CD14-positive monocyte (primary cell): ENCODE data around the gene NATD1. TPM values are rescaled to one million over a fixed set of nuclear protein-coding genes. Genes with fewer than 3 reads are reported as not detected.

Source experiments
- DNase-seq, 3 donors: peaks; one replicate each; pipeline ENCODE4 v3.0.0-alpha.2; 2011 to 2022
- H2AFZ ChIP-seq: 2 replicates; pipeline ENCODE4 v1.6.0; 2012; ENCODE audit warnings: mild to moderate bottlenecking, low read depth, low read length, inconsistent platforms; ENCODE audit not compliant: insufficient read depth, poor library complexity, severe bottlenecking
- H3K27ac ChIP-seq, 2 donors: 1 replicate in 1 of 2; 2 replicates in 1 of 2; pipeline ENCODE4 v1.5.1; 2012 to 2013; ENCODE audit warnings: low read length in 2 of 2, control low read depth in 1 of 2, inconsistent platforms in 1 of 2, low read depth in 1 of 2, mild to moderate bottlenecking in 1 of 2
- H3K27me3 ChIP-seq, 2 donors: one replicate each; pipeline versions ENCODE4 v1.6.0 to v1.6.1; 2011 to 2013; ENCODE audit warnings: low read length in 2 of 2; ENCODE audit not compliant: control insufficient read depth in 2 of 2, insufficient read depth in 2 of 2
- H3K36me3 ChIP-seq, 2 donors: replicated peaks in 1 of 2; 1 replicate in 1 of 2; 2 replicates in 1 of 2; pipeline versions ENCODE4 v1.5.1 to v1.6.1; 2012 to 2013; ENCODE audit warnings: low read length in 2 of 2, control low read depth in 1 of 2, inconsistent platforms in 1 of 2, mild to moderate bottlenecking in 1 of 2; ENCODE audit not compliant: insufficient read depth in 2 of 2, control insufficient read depth in 1 of 2
- H3K4me1 ChIP-seq, 2 donors: 1 replicate in 1 of 2; 2 replicates in 1 of 2; pipeline versions ENCODE4 v1.5.1 to v1.6.1; 2012 to 2013; ENCODE audit warnings: low read length in 2 of 2, control low read depth in 1 of 2, inconsistent platforms in 1 of 2, mild to moderate bottlenecking in 1 of 2, moderate library complexity in 1 of 2; ENCODE audit not compliant: insufficient read depth in 2 of 2, control insufficient read depth in 1 of 2
- H3K4me2 ChIP-seq: replicated peaks from 2 replicates; pipeline ENCODE3; 2012; ENCODE audit warnings: low read length, moderate library complexity, mild to moderate bottlenecking; ENCODE audit not compliant: poor library complexity, severe bottlenecking; ENCODE audit errors: extremely low read depth
- H3K4me3 ChIP-seq, 3 experiments: fragments of 200-600 bp in 1 of 3; sonication (generic) in 1 of 3; replicated peaks in 1 of 3; 1 replicate in 2 of 3; 2 replicates in 1 of 3; pipeline ENCODE4 v1.5.1; 2011 to 2013; ENCODE audit warnings: low read length in 3 of 3, mild to moderate bottlenecking in 3 of 3, control low read depth in 2 of 3, low read depth in 2 of 3, inconsistent platforms in 1 of 3, moderate library complexity in 1 of 3
- H3K79me2 ChIP-seq: 2 replicates; pipeline ENCODE4 v1.6.0; 2012; ENCODE audit warnings: mild to moderate bottlenecking, control low read depth, inconsistent platforms, low read length, moderate library complexity; ENCODE audit not compliant: insufficient read depth
- H3K9ac ChIP-seq: 2 replicates; pipeline ENCODE4 v1.6.0; 2017; ENCODE audit warnings: low read length, mild to moderate bottlenecking; ENCODE audit not compliant: insufficient read depth, poor library complexity, severe bottlenecking
- H3K9me3 ChIP-seq, 2 donors: replicated peaks in 1 of 2; 1 replicate in 1 of 2; 2 replicates in 1 of 2; pipeline versions ENCODE4 v1.5.1 to v1.6.1; 2012 to 2013; ENCODE audit warnings: low read length in 2 of 2, control low read depth in 1 of 2; ENCODE audit not compliant: control insufficient read depth in 1 of 2, insufficient read depth in 1 of 2
- H4K20me1 ChIP-seq: 2 replicates; pipeline ENCODE4 v1.6.0; 2012; ENCODE audit warnings: mild to moderate bottlenecking, low read length, control low read depth, moderate library complexity; ENCODE audit not compliant: insufficient read depth
- H3K27ac Mint-ChIP-seq, 7 donors: one replicate each; pipeline ENCODE4 v1.8.0; 2020; ENCODE audit warnings: mild to moderate bottlenecking in 7 of 7, mixed read lengths in 7 of 7, moderate library complexity in 6 of 7, inconsistent platforms in 2 of 7
- H3K27me3 Mint-ChIP-seq, 3 donors: one replicate each; pipeline ENCODE4 v1.8.0; 2021 to 2022; ENCODE audit warnings: low read depth in 3 of 3, mild to moderate bottlenecking in 3 of 3, mixed read lengths in 3 of 3, moderate library complexity in 3 of 3, inconsistent platforms in 1 of 3
- H3K36me3 Mint-ChIP-seq, 2 donors: one replicate each; pipeline ENCODE4 v1.8.0; 2020; ENCODE audit warnings: mixed read lengths in 2 of 2, inconsistent platforms in 1 of 2, mild to moderate bottlenecking in 1 of 2
- H3K4me1 Mint-ChIP-seq: one replicate; pipeline ENCODE4 v1.8.0; 2020; ENCODE audit warnings: mild to moderate bottlenecking, mixed read lengths
- H3K4me3 Mint-ChIP-seq, 2 donors: one replicate each; pipeline ENCODE4 v1.8.0; 2020; ENCODE audit warnings: mild to moderate bottlenecking in 2 of 2, mixed read lengths in 2 of 2, moderate library complexity in 1 of 2
- H3K9me3 Mint-ChIP-seq, 7 donors: one replicate each; pipeline ENCODE4 v1.8.0; 2020 to 2022; ENCODE audit warnings: mixed read lengths in 7 of 7, mild to moderate bottlenecking in 6 of 7, moderate library complexity in 6 of 7, inconsistent platforms in 2 of 7
- CTCF ChIP-seq: fragments of 200-600 bp; IDR thresholded peaks from one replicate; pipeline ENCODE4 v1.8.0; 2022; ENCODE audit warnings: antibody characterized with exemption, mild to moderate bottlenecking
- WGBS: methylation state at CpG from one replicate; pipeline ENCODE4 v1.1.5; 2013; ENCODE audit warnings: missing lambda C conversion rate; ENCODE audit not compliant: insufficient coverage; 5-methylcytosine and 5-hydroxymethylcytosine counted together
- intact Hi-C, 2 donors: fragments of 100-400 bp; cut with micrococcal nuclease; formaldehyde crosslinking; loops; one replicate each; pipeline versions ENCODE4 v1.15.0 to v1.15.1; 2023
- polyA plus RNA-seq, 3 donors: library from polyadenylated mRNA; depleted of rRNA in 1 of 3; unstranded in 2 of 3; stranded (reverse) in 1 of 3; fragments of 300-500 nt in 2 of 3; fragments of >200 nt in 1 of 3; fragmentation: Illumina TruSeq in 2 of 3; gene quantifications; 1 replicate in 2 of 3; 2 replicates in 1 of 3; pipeline ENCODE4 v1.2.3, GENCODE V29; 2012 to 2021

The NATD1 gene
- polyA plus RNA-seq, 3 donors: 3.0 to 13.6 (median 3.8) TPM

- Histone ChIP-seq H3K9ac (no peak overlapping the region), H3K79me2 (peaks cover 100% of the 10 kb centered on the region), H3K27ac (peak overlapping the region in 1 of 2 donors; percentile 48), H3K4me2 (no peak overlapping the region), H3K27me3 (no peaks in the 10 kb centered on the region), H2AFZ (no peak overlapping the region), H3K4me1 (peaks cover 35 to 37% of the 10 kb centered on the region in 2 donors), H4K20me1 (peaks cover 100% of the 10 kb centered on the region), H3K4me3 (no peak overlapping the region), H3K36me3 (peaks cover 29 to 62% of the 10 kb centered on the region in 2 donors), H3K9me3 (no peaks in the 10 kb centered on the region)
- Mint-ChIP-seq H3K9me3 (no peaks in the 10 kb centered on the region), H3K27me3 (no peaks in the 10 kb centered on the region), H3K27ac (peak overlapping the region in 3 of 7 donors; percentile 50 to 60 (median 52)), H3K4me3 (no peak overlapping the region), H3K4me1 (peaks cover 39% of the 10 kb centered on the region), H3K36me3 (peaks cover 19 to 64% of the 10 kb centered on the region in 2 donors)
- no peak for TF ChIP-seq CTCF
- intact Hi-C loops: no loop called here
- WGBS: 88% methylated on average over 6 of the region's 7 CpGs
- no peak for DNase-seq
Observed at GRCh38 chr17:21208352-21208751, 44.9 kb downstream of the NATD1 start.

GRCh38 chr17:21204935-21205334, 48.3 kb downstream of the NATD1 start:
- Histone ChIP-seq H3K4me2 (no peak overlapping the region), H3K9ac (no peak overlapping the region), H3K9me3 (no peaks in the 10 kb centered on the region), H2AFZ (no peak overlapping the region), H3K27me3 (no peaks in the 10 kb centered on the region), H3K4me1 (peaks cover 1 to 3% of the 10 kb centered on the region in 2 donors), H3K4me3 (no peak overlapping the region), H3K36me3 (peaks cover 38 to 86% of the 10 kb centered on the region in 2 donors), H3K79me2 (peaks cover 100% of the 10 kb centered on the region), H3K27ac (peak overlapping the region in 1 of 2 donors; percentile 36), H4K20me1 (peaks cover 100% of the 10 kb centered on the region)
- H3K27ac Mint-ChIP-seq: peak overlapping the region in 5 of 7 donors; percentile 23 to 74 (median 69)
- TF ChIP-seq CTCF: no peak
- H3K27me3 Mint-ChIP-seq: no peaks in the 10 kb centered on the region
- no peak overlapping the region for H3K4me3 Mint-ChIP-seq
- peaks cover 23 to 83% of the 10 kb centered on the region in 2 donors for H3K36me3 Mint-ChIP-seq
- DNase-seq: no peak
- WGBS: 98% methylated on average over 8 of the region's 9 CpGs
- no peaks in the 10 kb centered on the region for H3K9me3 Mint-ChIP-seq
- intact Hi-C loops: no loop called here
- peaks cover 17% of the 10 kb centered on the region for H3K4me1 Mint-ChIP-seq
